CD4-positive, alpha-beta T cell treated with Interferon alpha-2 for 1 hour (primary cell): ENCODE measurements around the gene JUN.

ENCODE experiments used
- DNase-seq, 2 donors: peaks; one replicate each; pipeline ENCODE4 v3.0.0-alpha.2; 2020 to 2022

JUN gene

DNA sequence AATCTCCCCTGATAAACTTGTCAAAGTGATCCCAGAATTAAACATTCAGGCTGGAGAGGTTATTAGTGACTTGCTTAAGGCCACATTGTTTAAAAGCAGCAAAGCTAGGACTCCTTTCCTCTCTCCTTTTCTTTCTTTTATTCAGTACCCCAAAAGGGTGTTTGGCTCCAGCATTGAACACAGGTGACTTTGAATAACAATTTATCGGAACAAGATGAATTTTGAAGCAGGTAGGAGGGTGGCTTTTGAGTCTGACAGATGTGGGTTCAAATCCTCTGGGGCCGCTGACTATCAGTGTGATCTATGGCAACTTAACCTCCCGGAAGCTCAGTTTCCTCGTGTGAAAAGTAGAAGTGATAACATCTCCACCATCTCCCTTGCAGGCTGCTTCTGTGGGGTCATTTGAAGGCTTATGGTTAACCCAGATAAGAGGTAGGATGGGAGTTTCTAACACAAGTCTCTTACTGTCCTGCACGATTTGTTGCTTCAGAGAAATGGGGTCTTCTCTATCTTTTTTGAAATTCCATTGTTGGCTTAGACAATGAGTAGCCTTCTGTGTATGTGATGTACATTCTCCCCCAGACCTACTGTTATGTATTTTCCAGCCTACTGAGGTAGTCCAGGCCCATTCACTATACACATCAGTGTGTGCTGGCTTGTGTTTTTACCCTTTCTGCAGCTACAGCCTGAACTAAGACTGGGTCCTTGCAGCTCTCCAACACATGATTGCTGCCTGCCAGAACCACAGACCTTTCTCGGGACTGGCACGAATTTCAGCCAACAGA lies 29.0 kb downstream of the JUN start:
- DNase-seq, result peak; percentile 10 to 61

DNA sequence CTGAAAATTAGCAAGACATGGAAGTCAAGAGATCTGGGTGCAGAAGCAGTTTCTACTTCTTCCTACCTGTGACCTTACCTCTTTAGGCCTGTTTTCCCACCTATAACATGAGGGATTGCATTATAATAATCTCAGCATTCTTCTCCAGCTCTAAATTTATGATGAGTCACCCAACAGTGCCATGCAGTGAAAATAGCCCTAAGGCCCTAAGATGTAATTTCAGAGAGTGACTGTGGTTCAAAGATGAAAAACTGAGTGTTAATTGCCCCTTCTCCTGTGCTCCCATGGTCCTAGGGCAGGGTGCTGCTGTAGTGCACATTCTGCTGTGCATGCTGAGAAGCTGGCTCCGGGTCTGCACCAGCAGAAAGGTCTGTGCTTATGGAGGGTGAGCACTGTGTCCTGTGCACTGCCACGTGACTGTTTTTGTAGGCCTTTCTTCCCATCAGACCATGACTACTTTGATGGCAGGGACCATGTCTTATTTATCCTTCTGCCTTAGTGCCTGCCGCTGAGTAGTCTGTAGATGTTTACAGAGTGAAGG lies 29.7 kb downstream of the JUN start:
- no peak for DNase-seq

- DNase-seq, result no peak
Observed at GRCh38 chr1:58753431-58753866, 30.4 kb downstream of the JUN start.

GRCh38 chr1:58749646-58750045 lies 34.2 kb downstream of the JUN start:
- DNase-seq, result no peak

DNA sequence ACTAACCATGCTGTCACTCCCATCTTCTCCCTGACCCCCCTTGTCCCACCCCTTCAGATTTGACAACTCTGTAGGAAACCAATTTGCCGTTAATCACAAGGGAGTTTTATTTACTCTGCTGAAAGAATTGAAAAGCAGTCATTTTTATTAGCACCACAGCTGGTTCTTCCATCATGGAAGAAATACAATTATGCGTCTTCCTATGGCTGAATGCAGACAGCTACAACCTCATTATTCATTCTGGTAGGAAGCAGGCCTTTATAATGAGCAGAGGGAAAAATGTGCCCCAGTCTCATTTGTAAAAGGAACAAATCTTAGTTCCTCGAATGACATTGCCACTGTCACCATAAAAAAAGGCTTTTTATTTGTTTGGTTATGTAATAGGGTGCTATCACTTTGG lies 35.2 kb downstream of the JUN start:
- DNase-seq, result no peak

DNA sequence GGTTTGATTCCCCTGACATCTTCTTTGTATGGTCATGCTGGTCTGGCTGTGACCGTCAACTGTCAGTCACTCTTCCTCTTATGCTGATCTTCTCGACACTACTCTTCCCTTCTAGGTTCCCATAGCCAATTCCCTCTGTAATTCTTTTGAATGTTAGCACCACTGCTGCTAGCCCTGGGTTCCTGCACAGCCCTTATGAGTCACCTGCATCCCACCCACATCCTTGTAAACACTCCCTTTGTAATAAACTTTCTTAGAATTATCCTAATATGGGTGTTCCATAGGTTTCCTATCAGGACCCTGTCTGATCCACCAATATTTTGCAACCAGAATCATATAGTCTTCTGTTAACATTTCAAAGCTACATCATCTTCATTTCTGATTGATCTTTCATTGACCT lies 37.1 kb downstream of the JUN start:
- DNase-seq, result no peak

GRCh38 chr1:58746182-58746581 lies 37.7 kb downstream of the JUN start:
- DNase-seq, result no peak

DNA sequence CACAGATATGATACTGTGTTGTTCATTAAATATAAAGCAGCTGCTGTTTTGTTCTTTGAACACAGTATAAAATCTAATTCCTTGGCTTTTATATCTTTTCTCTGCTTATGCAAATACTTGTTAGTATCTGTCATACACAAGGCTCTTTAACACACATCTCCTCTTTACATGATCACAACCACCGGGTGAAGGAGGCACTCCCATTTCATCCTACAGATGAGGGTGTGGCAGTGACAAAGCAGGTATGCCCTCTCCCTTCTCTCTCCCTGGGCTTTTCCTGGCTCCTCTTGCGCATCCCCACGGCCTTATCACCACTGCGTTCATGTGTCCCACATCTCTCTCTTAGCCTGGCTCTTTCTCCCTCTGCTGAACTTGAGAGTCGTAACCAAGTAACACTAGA lies 38.2 kb downstream of the JUN start:
- DNase-seq, result no peak

DNA sequence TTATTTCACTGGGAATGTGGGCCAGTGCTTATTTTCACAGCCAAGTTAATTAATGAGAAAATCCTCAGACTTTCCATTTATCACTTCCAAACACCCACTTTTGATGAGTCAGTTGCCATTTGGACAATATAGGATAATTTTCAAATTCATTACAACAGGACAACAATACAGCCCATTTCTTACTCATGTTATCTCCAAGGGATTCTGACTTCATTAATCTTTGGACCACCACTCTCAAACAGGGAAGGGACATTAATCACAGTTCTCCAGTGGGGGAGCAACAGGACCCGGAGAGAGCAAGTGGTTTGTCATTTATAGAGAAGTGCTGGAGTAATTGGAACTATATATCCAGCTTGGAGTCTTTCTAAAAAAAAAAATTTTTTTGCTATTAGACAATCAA lies 38.7 kb downstream of the JUN start:
- DNase-seq, result no peak

GRCh38 chr1:58741678-58742553 lies 41.9 kb downstream of the JUN start:
- DNase-seq, result no peak

- DNase-seq, result peak in 1 of 2 donors; percentile 75
Observed at GRCh38 chr1:58739856-58740466, 43.9 kb downstream of the JUN start.

- DNase-seq, result no peak
Observed at GRCh38 chr1:58738876-58739275, 45.0 kb downstream of the JUN start.

- no peak for DNase-seq
Observed at GRCh38 chr1:58735586-58735985, 48.3 kb downstream of the JUN start.

GRCh38 chr1:58734630-58735029 lies 49.2 kb downstream of the JUN start:
- DNase-seq, result no peak

DNA sequence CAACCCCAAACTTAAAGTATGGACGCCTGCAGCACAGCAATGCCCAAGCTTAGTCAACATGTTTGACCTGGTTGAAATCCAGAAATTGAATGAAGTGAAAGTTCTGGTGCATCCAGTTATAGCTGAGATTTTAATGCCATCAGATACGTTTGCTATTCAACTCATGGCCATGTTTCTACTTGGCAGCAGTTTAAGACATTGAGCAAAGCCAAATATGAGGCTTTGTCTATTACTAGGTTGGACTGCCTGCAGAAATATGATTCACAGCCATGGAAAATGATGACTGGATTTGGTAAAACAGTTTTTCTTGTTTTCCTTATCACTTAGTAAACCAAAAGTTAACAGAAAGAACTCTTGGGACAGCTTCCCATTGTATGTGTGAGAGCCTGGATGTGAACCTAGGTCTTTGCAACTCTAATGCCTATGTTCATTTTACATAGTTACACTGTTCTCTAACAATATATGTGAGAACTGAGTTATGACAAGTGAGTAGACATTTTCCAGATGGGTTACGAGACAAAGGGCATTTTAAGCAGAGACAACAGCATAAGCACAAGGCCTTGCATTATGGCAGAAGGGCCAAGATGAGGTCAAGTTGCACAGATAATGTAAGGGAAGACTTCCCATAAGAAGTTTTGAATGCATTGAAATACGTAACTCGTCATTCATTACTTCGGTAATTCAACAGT lies 51.6 kb downstream of the JUN start:
- no peak for DNase-seq
